ENCODE data around the gene CDH2. TPM values are rescaled to one million over a fixed set of nuclear protein-coding genes. Genes with fewer than 3 reads are reported as not detected.

Gene CDH2
- total RNA-seq, 1 experiment from 2014 or later = 42.3 TPM

DNA sequence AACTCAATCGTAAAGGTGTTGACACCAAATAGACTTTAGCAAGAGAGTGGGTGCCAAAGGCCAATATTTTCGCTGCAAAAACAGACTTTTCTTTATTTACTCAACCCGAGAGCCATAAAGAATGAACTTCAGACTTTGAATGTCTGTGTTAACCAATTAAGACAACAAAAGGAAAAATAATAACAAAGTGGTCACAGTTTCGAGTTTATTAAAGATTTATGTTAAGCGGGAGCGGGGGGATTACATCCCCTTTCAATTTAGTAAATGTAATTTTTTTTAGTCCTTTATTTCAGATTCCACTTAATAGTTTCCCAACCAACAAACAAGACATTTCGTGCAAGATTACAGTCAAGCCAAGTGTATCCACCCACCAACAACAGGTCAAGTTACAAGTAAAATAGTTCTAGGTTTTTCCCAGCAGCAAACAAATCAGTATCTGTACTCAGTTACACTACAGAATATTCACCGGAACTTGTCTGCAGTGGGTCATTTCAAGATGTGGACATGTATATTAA lies 9.0 kb downstream of the CDH2 start:
- ATAC-seq (no peak), DNase-seq (ENCODE audit: low read depth, low spot score) (no peak)
- ChIA-PET CTCF (no interaction called here), POLR2A (no interaction called here)
- Histone ChIP-seq H3K27ac (ENCODE audit: low read length) (no peak overlapping the region), H3K27me3 (ENCODE audit: control insufficient read depth, insufficient read depth, low read length) (no peaks in the 10 kb centered on the region), H3K4me1 (ENCODE audit: control insufficient read depth, insufficient read depth, low read length) (no peaks in the 10 kb centered on the region; the same call in 1 of the 2 replicates), H3K4me3 (ENCODE audit: low read depth in 2 of 2, low read length in 2 of 2) (no peak overlapping the region), H3K36me3 (ENCODE audit: control insufficient read depth, insufficient read depth, low read length) (no peaks in the 10 kb centered on the region), H3K9me3 (ENCODE audit: control insufficient read depth, insufficient read depth, low read depth, low read length) (no peaks in the 10 kb centered on the region)
- intact Hi-C loops (cut with micrococcal nuclease; ENCODE audit: unreplicated experiment) (no loop called here), in situ Hi-C loops (cut with HindIII; ENCODE audit: low pct_unique_long_range_greater_than_20kb, low sequenced_read_pairs) (no loop called here)
- no TSS peak for BruUV-seq (replicated peaks)
- no peak for TF ChIP-seq SIN3A (IDR thresholded peaks at IDR 0.05; ENCODE audit: borderline replicate concordance, insufficient read depth, low read depth, low read length)
- TF ChIP-seq, protein P1, sequence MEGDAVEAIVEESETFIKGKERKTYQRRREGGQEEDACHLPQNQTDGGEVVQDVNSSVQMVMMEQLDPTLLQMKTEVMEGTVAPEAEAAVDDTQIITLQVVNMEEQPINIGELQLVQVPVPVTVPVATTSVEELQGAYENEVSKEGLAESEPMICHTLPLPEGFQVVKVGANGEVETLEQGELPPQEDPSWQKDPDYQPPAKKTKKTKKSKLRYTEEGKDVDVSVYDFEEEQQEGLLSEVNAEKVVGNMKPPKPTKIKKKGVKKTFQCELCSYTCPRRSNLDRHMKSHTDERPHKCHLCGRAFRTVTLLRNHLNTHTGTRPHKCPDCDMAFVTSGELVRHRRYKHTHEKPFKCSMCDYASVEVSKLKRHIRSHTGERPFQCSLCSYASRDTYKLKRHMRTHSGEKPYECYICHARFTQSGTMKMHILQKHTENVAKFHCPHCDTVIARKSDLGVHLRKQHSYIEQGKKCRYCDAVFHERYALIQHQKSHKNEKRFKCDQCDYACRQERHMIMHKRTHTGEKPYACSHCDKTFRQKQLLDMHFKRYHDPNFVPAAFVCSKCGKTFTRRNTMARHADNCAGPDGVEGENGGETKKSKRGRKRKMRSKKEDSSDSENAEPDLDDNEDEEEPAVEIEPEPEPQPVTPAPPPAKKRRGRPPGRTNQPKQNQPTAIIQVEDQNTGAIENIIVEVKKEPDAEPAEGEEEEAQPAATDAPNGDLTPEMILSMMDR (IDR thresholded peaks at IDR 0.05) = no peak
- TF ChIP-seq, protein P2, sequence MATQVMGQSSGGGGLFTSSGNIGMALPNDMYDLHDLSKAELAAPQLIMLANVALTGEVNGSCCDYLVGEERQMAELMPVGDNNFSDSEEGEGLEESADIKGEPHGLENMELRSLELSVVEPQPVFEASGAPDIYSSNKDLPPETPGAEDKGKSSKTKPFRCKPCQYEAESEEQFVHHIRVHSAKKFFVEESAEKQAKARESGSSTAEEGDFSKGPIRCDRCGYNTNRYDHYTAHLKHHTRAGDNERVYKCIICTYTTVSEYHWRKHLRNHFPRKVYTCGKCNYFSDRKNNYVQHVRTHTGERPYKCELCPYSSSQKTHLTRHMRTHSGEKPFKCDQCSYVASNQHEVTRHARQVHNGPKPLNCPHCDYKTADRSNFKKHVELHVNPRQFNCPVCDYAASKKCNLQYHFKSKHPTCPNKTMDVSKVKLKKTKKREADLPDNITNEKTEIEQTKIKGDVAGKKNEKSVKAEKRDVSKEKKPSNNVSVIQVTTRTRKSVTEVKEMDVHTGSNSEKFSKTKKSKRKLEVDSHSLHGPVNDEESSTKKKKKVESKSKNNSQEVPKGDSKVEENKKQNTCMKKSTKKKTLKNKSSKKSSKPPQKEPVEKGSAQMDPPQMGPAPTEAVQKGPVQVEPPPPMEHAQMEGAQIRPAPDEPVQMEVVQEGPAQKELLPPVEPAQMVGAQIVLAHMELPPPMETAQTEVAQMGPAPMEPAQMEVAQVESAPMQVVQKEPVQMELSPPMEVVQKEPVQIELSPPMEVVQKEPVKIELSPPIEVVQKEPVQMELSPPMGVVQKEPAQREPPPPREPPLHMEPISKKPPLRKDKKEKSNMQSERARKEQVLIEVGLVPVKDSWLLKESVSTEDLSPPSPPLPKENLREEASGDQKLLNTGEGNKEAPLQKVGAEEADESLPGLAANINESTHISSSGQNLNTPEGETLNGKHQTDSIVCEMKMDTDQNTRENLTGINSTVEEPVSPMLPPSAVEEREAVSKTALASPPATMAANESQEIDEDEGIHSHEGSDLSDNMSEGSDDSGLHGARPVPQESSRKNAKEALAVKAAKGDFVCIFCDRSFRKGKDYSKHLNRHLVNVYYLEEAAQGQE (IDR thresholded peaks at IDR 0.05; ENCODE audit: insufficient read depth in 1 of 2, low read depth in 2 of 2, low read length in 1 of 2) = no peak
- no peak for TF ChIP-seq TCF7L2 (IDR thresholded peaks at IDR 0.05; ENCODE audit: low read depth, low read length)
- no peak for TF ChIP-seq POLR2AphosphoS5 (IDR thresholded peaks at IDR 0.05; ENCODE audit: low read depth, low read length)

DNA sequence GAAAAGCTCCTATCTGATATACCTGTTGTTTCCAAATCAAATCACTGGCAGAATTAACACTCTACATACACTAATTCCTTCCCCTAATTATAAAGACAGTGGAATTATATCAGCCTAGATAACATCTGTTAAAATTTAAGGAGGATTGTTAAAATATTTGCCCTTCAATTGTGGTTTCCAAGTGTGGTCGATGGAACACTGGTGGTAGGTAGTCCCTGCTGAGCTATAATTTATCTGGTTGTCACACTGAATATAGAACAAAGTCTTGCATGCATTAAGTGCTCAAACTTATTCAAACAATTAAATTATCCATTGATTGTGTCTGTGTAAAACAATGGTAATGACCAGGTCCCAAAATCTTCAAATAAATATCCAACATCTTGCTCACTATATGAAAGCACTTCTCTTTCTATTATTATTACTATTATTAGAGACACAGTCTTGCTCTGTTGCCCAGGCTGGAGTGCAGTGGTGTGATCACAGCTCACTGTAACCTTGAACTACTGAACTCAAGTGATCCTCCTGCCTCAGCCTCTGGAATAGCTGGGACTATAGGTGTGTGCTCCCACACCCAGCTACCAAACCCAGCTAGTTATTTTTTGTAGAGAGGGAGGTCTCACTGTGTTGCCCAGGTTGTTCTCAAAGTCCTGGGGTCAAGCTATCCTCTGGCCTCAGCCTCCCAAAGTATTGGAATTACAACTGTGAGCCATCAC lies 12.0 kb downstream of the CDH2 start:
- ATAC-seq (no peak), DNase-seq (ENCODE audit: low read depth, low spot score) (no peak)
- Histone ChIP-seq H3K4me1 (ENCODE audit: control insufficient read depth, insufficient read depth, low read length) (no peaks in the 10 kb centered on the region; the same call in 1 of the 2 replicates), H3K36me3 (ENCODE audit: control insufficient read depth, insufficient read depth, low read length) (no peaks in the 10 kb centered on the region), H3K27ac (ENCODE audit: low read length) (no peak overlapping the region), H3K9me3 (ENCODE audit: control insufficient read depth, insufficient read depth, low read depth, low read length) (no peaks in the 10 kb centered on the region), H3K4me3 (ENCODE audit: low read depth in 2 of 2, low read length in 2 of 2) (no peak overlapping the region), H3K27me3 (ENCODE audit: control insufficient read depth, insufficient read depth, low read length) (no peaks in the 10 kb centered on the region)
- no TSS peak for BruUV-seq (replicated peaks)
- ChIA-PET CTCF (no interaction called here), POLR2A (no interaction called here)
- intact Hi-C loops (cut with micrococcal nuclease; ENCODE audit: unreplicated experiment) = no loop called here
- in situ Hi-C loops (cut with HindIII; ENCODE audit: low pct_unique_long_range_greater_than_20kb, low sequenced_read_pairs) = no loop called here
- no peak for TF ChIP-seq SIN3A (IDR thresholded peaks at IDR 0.05; ENCODE audit: borderline replicate concordance, insufficient read depth, low read depth, low read length)

DNA sequence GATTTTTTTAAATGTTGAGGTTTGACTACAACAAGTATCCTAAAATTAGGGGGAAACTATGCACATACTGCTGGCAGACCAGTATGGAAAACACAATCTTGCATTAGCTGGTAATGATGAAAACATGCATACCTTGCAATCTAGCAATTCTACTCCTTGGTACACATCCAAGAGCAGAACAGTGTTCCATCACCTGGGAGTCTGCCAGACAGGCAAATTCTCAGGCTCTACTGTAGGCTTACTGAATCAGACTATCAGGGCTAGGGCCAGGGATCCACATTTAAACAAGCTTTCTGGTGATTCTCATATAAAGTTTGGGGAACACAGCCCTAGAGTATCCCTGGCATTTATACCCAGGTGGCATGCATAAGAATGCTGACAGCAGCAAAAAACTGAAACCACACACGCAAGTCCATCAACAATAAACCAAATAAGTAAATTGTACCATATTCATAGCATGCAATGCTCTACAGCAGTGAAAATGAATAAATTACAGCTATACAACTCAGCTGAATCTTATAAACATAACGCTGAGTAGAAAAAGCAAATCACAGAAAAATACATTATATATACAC lies 13.6 kb downstream of the CDH2 start:
- ATAC-seq (no peak), DNase-seq (ENCODE audit: low read depth, low spot score) (no peak)
- Histone ChIP-seq H3K4me3 (ENCODE audit: low read depth in 2 of 2, low read length in 2 of 2) (no peak overlapping the region), H3K27ac (ENCODE audit: low read length) (no peak overlapping the region), H3K4me1 (ENCODE audit: control insufficient read depth, insufficient read depth, low read length) (no peaks in the 10 kb centered on the region; the same call in 1 of the 2 replicates), H3K9me3 (ENCODE audit: control insufficient read depth, insufficient read depth, low read depth, low read length) (no peaks in the 10 kb centered on the region), H3K27me3 (ENCODE audit: control insufficient read depth, insufficient read depth, low read length) (no peaks in the 10 kb centered on the region), H3K36me3 (ENCODE audit: control insufficient read depth, insufficient read depth, low read length) (no peaks in the 10 kb centered on the region)
- ChIA-PET POLR2A (no interaction called here), CTCF (no interaction called here)
- TF ChIP-seq, protein P1 (IDR thresholded peaks at IDR 0.05) = no peak
- TF ChIP-seq TCF7L2 (IDR thresholded peaks at IDR 0.05; ENCODE audit: low read depth, low read length) = no peak
- TF ChIP-seq POLR2AphosphoS5 (IDR thresholded peaks at IDR 0.05; ENCODE audit: low read depth, low read length) = no peak
- TF ChIP-seq, protein P2 (IDR thresholded peaks at IDR 0.05; ENCODE audit: insufficient read depth in 1 of 2, low read depth in 2 of 2, low read length in 1 of 2) = no peak
- TF ChIP-seq SIN3A (IDR thresholded peaks at IDR 0.05; ENCODE audit: borderline replicate concordance, insufficient read depth, low read depth, low read length) = no peak
- in situ Hi-C loops (cut with HindIII; ENCODE audit: low pct_unique_long_range_greater_than_20kb, low sequenced_read_pairs) = no loop called here
- no TSS peak for BruUV-seq (replicated peaks)
- intact Hi-C loops (cut with micrococcal nuclease; ENCODE audit: unreplicated experiment) = no loop called here
